Measurements from ENCODE around the gene OTOGL.

OTOGL gene

GRCh38 chr12:80406253-80406652, 306.9 kb downstream of the OTOGL start:
- Histone ChIP-seq H3K4me1 (ENCODE audit: control insufficient read depth, insufficient read depth, low read length) (no peaks in the 10 kb centered on the region), H3K9me3 (ENCODE audit: control insufficient read depth, insufficient read depth, low read length) (no peaks in the 10 kb centered on the region), H3K27me3 (ENCODE audit: control insufficient read depth, insufficient read depth, low read length) (no peaks in the 10 kb centered on the region), H3K9ac (ENCODE audit: low read depth, low read length) (no peak overlapping the region), H3K36me3 (ENCODE audit: control insufficient read depth, insufficient read depth, low read length) (no peaks in the 10 kb centered on the region), H3K4me3 (ENCODE audit: low read depth, low read length) (no peak overlapping the region), H3K27ac (ENCODE audit: low read depth, low read length) (no peak overlapping the region)

GRCh38 chr12:80411787-80412186, 312.4 kb downstream of the OTOGL start:
- Histone ChIP-seq H3K9me3 (ENCODE audit: control insufficient read depth, insufficient read depth, low read length) (no peaks in the 10 kb centered on the region), H3K27me3 (ENCODE audit: control insufficient read depth, insufficient read depth, low read length) (no peaks in the 10 kb centered on the region), H3K27ac (ENCODE audit: low read depth, low read length) (no peak overlapping the region), H3K4me1 (ENCODE audit: control insufficient read depth, insufficient read depth, low read length) (no peaks in the 10 kb centered on the region), H3K9ac (ENCODE audit: low read depth, low read length) (no peak overlapping the region), H3K4me3 (ENCODE audit: low read depth, low read length) (no peak overlapping the region), H3K36me3 (ENCODE audit: control insufficient read depth, insufficient read depth, low read length) (no peaks in the 10 kb centered on the region)

GRCh38 chr12:80412343-80412953, 313.1 kb downstream of the OTOGL start:
- H3K4me1 ChIP-seq (ENCODE audit: control insufficient read depth, insufficient read depth, low read length): no peaks in the 10 kb centered on the region
- H3K9me3 ChIP-seq (ENCODE audit: control insufficient read depth, insufficient read depth, low read length): no peaks in the 10 kb centered on the region
- no peaks in the 10 kb centered on the region for H3K36me3 ChIP-seq (ENCODE audit: control insufficient read depth, insufficient read depth, low read length)
- no peak overlapping the region for H3K4me3 ChIP-seq (ENCODE audit: low read depth, low read length)
- no peak overlapping the region for H3K27ac ChIP-seq (ENCODE audit: low read depth, low read length)
- no peaks in the 10 kb centered on the region for H3K27me3 ChIP-seq (ENCODE audit: control insufficient read depth, insufficient read depth, low read length)
- no peak overlapping the region for H3K9ac ChIP-seq (ENCODE audit: low read depth, low read length)

- Histone ChIP-seq H3K4me3 (ENCODE audit: low read depth, low read length) (no peak overlapping the region), H3K27me3 (ENCODE audit: control insufficient read depth, insufficient read depth, low read length) (no peaks in the 10 kb centered on the region), H3K9me3 (ENCODE audit: control insufficient read depth, insufficient read depth, low read length) (no peaks in the 10 kb centered on the region), H3K36me3 (ENCODE audit: control insufficient read depth, insufficient read depth, low read length) (no peaks in the 10 kb centered on the region), H3K4me1 (ENCODE audit: control insufficient read depth, insufficient read depth, low read length) (no peaks in the 10 kb centered on the region), H3K9ac (ENCODE audit: low read depth, low read length) (no peak overlapping the region), H3K27ac (ENCODE audit: low read depth, low read length) (no peak overlapping the region)
Observed at GRCh38 chr12:80413462-80413861, 314.1 kb downstream of the OTOGL start.

GRCh38 chr12:80415466-80415865, 316.1 kb downstream of the OTOGL start:
- Histone ChIP-seq H3K9ac (ENCODE audit: low read depth, low read length) (no peak overlapping the region), H3K36me3 (ENCODE audit: control insufficient read depth, insufficient read depth, low read length) (no peaks in the 10 kb centered on the region), H3K4me3 (ENCODE audit: low read depth, low read length) (no peak overlapping the region), H3K27ac (ENCODE audit: low read depth, low read length) (no peak overlapping the region), H3K9me3 (ENCODE audit: control insufficient read depth, insufficient read depth, low read length) (no peaks in the 10 kb centered on the region), H3K27me3 (ENCODE audit: control insufficient read depth, insufficient read depth, low read length) (no peaks in the 10 kb centered on the region), H3K4me1 (ENCODE audit: control insufficient read depth, insufficient read depth, low read length) (no peaks in the 10 kb centered on the region)

- no peak overlapping the region for H3K9ac ChIP-seq (ENCODE audit: low read depth, low read length)
- H3K4me1 ChIP-seq (ENCODE audit: control insufficient read depth, insufficient read depth, low read length): no peaks in the 10 kb centered on the region
- H3K27ac ChIP-seq (ENCODE audit: low read depth, low read length): no peak overlapping the region
- no peaks in the 10 kb centered on the region for H3K27me3 ChIP-seq (ENCODE audit: control insufficient read depth, insufficient read depth, low read length)
- H3K9me3 ChIP-seq (ENCODE audit: control insufficient read depth, insufficient read depth, low read length): no peaks in the 10 kb centered on the region
- H3K4me3 ChIP-seq (ENCODE audit: low read depth, low read length): no peak overlapping the region
- H3K36me3 ChIP-seq (ENCODE audit: control insufficient read depth, insufficient read depth, low read length): no peaks in the 10 kb centered on the region
Observed at GRCh38 chr12:80419644-80420043, 320.3 kb downstream of the OTOGL start.

- no peaks in the 10 kb centered on the region for H3K36me3 ChIP-seq (ENCODE audit: control insufficient read depth, insufficient read depth, low read length)
- H3K4me1 ChIP-seq (ENCODE audit: control insufficient read depth, insufficient read depth, low read length): no peaks in the 10 kb centered on the region
- no peak overlapping the region for H3K4me3 ChIP-seq (ENCODE audit: low read depth, low read length)
- no peaks in the 10 kb centered on the region for H3K9me3 ChIP-seq (ENCODE audit: control insufficient read depth, insufficient read depth, low read length)
- H3K9ac ChIP-seq (ENCODE audit: low read depth, low read length): no peak overlapping the region
- no peak overlapping the region for H3K27ac ChIP-seq (ENCODE audit: low read depth, low read length)
- H3K27me3 ChIP-seq (ENCODE audit: control insufficient read depth, insufficient read depth, low read length): no peaks in the 10 kb centered on the region
Observed at GRCh38 chr12:80420075-80420474, 320.7 kb downstream of the OTOGL start.

GRCh38 chr12:80422550-80422949, 323.2 kb downstream of the OTOGL start:
- Histone ChIP-seq H3K27ac (ENCODE audit: low read depth, low read length) (no peak overlapping the region), H3K4me1 (ENCODE audit: control insufficient read depth, insufficient read depth, low read length) (no peaks in the 10 kb centered on the region), H3K9me3 (ENCODE audit: control insufficient read depth, insufficient read depth, low read length) (no peaks in the 10 kb centered on the region), H3K27me3 (ENCODE audit: control insufficient read depth, insufficient read depth, low read length) (no peaks in the 10 kb centered on the region), H3K4me3 (ENCODE audit: low read depth, low read length) (no peak overlapping the region), H3K9ac (ENCODE audit: low read depth, low read length) (no peak overlapping the region), H3K36me3 (ENCODE audit: control insufficient read depth, insufficient read depth, low read length) (no peaks in the 10 kb centered on the region)

Measured in HUES48 (cell line).